Mucosa of descending colon (tissue), 3 donors: ENCODE results near the gene INHBE. TPM values are rescaled to one million over a fixed set of nuclear protein-coding genes. Genes with fewer than 3 reads are reported as not detected.

Experiments used
- ATAC-seq: fragments of 200-7000 bp; cut with Tn5 transposase; one replicate; pipeline ENCODE4 v1.9.1; 2020; ENCODE audit warnings: mild to moderate bottlenecking, moderate library complexity
- DNase-seq, 3 donors: peaks; one replicate each; pipeline ENCODE4 v3.0.0-alpha.2; 2020
- H3K36me3 ChIP-seq: fragments of 200-600 bp; one replicate; pipeline ENCODE4 v1.8.0; 2021; ENCODE audit warnings: low read depth, mild to moderate bottlenecking
- H3K4me1 ChIP-seq: fragments of 200-600 bp; one replicate; pipeline ENCODE4 v1.8.0; 2021; ENCODE audit warnings: low read depth, mild to moderate bottlenecking
- H3K4me3 ChIP-seq: fragments of 200-600 bp; one replicate; pipeline ENCODE4 v1.8.0; 2021; ENCODE audit warnings: mild to moderate bottlenecking
- H3K9me3 ChIP-seq: fragments of 200-600 bp; one replicate; pipeline ENCODE4 v1.8.0; 2021; ENCODE audit warnings: mild to moderate bottlenecking
- intact Hi-C, 2 donors: fragments of 100-400 bp; cut with DNase I in 1 of 2; cut with micrococcal nuclease in 1 of 2; formaldehyde crosslinking; loops; one replicate each; pipeline versions ENCODE4 v1.11.0 to v1.11.1; 2022; cut with DNase I, micrococcal nuclease
- total RNA-seq, 3 donors: library from RNA; stranded (reverse); fragmentation: NEBNext Ultra II Directional in 2 of 3; extraction: Animal tissue kit (Norgen Biotek cat#: 25700) in 2 of 3; gene quantifications; one replicate each; pipeline versions ENCODE4 v1.2.1 to v1.2.4, GENCODE V29; 2021 to 2023
- TF ChIP-seq, protein P1 (sequence below): fragments of 200-600 bp; IDR thresholded peaks from one replicate; pipeline ENCODE4 v1.8.0; 2022; ENCODE audit warnings: antibody characterized with exemption, mild to moderate bottlenecking
- donor health status: DM: no; HTN: no; CAD: no; lungs with moderate emphysema.
- donor health status: DM: no; HTN: no; CAD: no.
- donor health status: DM: no; HTN: yes; CAD: no.

Gene INHBE
- total RNA-seq, 3 donors from 2014 or later: not detected

DNA sequence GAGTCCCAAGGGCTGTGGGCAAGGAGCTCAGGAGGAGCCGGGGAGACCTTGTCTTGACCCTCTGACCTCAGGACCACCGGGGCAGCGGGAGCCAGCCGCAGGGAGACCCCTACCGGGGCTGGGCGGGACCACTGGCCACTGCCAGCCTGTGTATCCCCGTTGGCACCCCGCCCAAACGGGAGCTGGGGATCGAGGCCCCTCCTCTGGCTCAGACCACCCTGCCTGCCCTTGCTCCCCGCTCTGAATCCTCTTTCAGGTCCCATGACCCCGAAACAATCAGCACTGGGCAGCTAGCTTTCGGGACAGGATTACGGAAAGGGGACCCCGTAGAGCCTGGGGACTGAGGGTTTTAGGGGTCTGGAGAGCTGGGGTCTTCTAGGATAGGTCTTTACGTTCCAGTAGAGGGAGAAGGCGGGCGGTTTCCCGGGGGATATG is 5.8 kb downstream of the INHBE start:
- H3K36me3 ChIP-seq: no peaks in the 10 kb centered on the region
- peak in 1 of 3 donors; percentile 73 for DNase-seq
- TF ChIP-seq, protein P1, sequence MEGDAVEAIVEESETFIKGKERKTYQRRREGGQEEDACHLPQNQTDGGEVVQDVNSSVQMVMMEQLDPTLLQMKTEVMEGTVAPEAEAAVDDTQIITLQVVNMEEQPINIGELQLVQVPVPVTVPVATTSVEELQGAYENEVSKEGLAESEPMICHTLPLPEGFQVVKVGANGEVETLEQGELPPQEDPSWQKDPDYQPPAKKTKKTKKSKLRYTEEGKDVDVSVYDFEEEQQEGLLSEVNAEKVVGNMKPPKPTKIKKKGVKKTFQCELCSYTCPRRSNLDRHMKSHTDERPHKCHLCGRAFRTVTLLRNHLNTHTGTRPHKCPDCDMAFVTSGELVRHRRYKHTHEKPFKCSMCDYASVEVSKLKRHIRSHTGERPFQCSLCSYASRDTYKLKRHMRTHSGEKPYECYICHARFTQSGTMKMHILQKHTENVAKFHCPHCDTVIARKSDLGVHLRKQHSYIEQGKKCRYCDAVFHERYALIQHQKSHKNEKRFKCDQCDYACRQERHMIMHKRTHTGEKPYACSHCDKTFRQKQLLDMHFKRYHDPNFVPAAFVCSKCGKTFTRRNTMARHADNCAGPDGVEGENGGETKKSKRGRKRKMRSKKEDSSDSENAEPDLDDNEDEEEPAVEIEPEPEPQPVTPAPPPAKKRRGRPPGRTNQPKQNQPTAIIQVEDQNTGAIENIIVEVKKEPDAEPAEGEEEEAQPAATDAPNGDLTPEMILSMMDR: no peak
- intact Hi-C loops: no loop called here
- no peak overlapping the region for H3K4me3 ChIP-seq
- ATAC-seq: no peak
- peaks cover 27% of the 10 kb centered on the region for H3K4me1 ChIP-seq
- no peaks in the 10 kb centered on the region for H3K9me3 ChIP-seq

DNA sequence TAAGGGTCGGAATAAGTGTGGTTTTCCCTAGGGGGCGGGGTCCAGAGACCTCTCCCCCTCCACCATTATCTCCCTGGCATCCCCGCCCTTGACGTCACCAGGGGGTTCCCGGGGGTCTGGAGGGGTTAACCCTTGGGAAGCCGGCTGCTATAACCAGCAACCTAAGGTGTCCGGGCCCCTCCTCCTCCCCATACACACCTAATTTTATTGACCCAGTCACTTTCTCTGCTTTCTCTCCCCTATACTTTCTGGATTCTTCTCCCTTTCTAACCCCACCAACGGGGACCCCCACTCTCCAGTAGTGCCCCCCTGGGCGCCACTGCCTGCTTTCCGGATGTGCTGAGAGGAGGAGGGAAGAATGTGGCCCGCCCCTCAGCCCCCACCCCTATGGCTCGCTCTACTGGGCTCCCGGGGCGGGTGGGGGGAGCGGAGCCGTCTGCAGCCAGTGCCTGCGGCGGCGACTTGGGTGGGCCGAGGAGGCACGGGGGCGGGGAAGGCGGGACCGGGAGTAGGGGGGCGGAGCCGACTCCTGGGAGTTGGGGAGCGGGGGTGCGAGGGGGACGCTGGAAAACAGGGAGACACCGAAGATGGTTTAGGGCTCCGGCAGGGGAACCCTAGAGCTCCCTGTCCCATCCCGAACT is 6.3 kb downstream of the INHBE start:
- Histone ChIP-seq H3K4me1 (peaks cover 27% of the 10 kb centered on the region), H3K9me3 (no peaks in the 10 kb centered on the region), H3K36me3 (no peaks in the 10 kb centered on the region), H3K4me3 (peak overlapping the region; percentile 5)
- intact Hi-C loops: no loop called here
- ATAC-seq (peak; percentile 13), DNase-seq (peak; percentile 67 to 81 (median 76))
- TF ChIP-seq, protein P1: no peak

DNA sequence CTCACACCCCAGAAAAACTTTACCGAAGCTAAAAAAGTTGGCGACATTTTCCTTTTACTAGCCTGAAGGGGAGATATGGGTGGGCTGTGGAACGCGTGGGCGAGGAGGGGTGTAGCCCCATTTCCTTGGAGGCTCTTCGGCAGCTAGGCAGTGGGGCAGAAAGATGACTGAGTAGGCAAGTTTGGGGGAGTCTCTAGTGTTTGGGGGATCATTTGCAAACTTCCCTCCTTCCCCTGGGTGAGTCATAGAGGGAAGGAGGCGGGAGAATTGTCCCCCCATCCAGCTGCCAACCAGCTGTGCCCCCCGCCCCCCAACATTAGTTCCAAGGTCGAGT is 6.8 kb downstream of the INHBE start:
- DNase-seq (no peak), ATAC-seq (no peak)
- Histone ChIP-seq H3K4me3 (peak overlapping the region; percentile 5), H3K4me1 (peaks cover 27% of the 10 kb centered on the region), H3K9me3 (no peaks in the 10 kb centered on the region), H3K36me3 (no peaks in the 10 kb centered on the region)
- TF ChIP-seq, protein P1: no peak
- intact Hi-C loops: no loop called here

DNA sequence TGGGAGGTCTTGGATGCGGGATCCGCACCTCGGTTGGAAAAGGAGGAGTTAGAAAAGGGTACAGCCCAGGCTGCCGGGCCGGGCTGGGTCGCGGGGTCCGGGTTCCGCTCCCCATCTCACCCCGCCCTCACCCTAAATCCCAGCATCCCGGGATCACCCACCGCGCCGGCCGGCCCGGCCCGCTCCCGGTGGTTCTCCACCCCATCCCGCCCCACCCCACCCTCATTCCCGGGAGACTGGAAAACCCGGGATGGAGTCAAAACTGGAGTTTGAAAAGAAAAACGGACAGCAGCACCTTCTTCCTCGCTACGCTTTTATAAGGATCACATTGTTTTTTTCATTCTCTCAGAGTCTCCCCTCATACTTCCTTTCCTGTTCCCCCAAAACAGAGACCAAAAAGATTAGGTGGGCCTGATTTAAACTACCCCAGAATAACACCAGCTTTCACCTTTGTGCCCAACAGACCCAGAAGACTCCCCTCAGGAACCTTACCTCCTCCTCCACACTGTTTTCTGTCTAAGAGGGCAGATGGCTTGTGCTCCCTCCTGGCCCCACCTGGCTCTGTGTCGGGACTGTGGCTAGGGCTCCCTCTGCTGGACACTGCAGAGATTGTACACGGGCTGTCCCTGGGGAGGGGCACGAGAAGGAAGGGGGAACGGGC is 7.3 kb downstream of the INHBE start:
- Histone ChIP-seq H3K36me3 (no peaks in the 10 kb centered on the region), H3K4me1 (peaks cover 27% of the 10 kb centered on the region), H3K4me3 (no peak overlapping the region), H3K9me3 (no peaks in the 10 kb centered on the region)
- DNase-seq: peak; percentile 88 to 92 (median 89)
- ATAC-seq: peak; percentile 82
- intact Hi-C loops: no loop called here
- TF ChIP-seq, protein P1: peak; percentile 86

DNA sequence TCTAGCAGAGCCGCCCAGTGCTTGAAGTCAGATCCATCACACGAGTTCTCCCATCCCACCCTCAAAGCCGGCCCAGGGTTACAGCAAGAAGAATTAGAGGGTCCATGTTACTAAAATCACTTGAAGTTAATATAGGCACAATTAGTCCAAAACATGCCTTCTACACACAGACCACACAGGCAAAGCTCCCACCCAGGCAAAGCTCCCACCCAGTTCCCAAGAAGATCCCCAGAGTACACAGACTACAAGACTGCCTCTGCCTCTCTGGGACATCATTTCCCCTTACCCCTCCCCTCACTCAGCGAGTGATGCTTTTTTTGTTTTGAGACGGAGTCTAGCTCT is 7.8 kb downstream of the INHBE start:
- Histone ChIP-seq H3K4me1 (peaks cover 27% of the 10 kb centered on the region), H3K4me3 (no peak overlapping the region), H3K9me3 (no peaks in the 10 kb centered on the region), H3K36me3 (no peaks in the 10 kb centered on the region)
- intact Hi-C loops: no loop called here
- DNase-seq (no peak), ATAC-seq (no peak)
- TF ChIP-seq, protein P1: no peak
